Mesothelial cell of epicardium (in vitro differentiated cells): Measurements from ENCODE around the gene MINAR1. TPM values are rescaled to one million over a fixed set of nuclear protein-coding genes. Genes with fewer than 3 reads are reported as not detected.

Experiments used
- DNase-seq, 2 experiments: peaks; one replicate each; pipeline ENCODE4 v3.0.0; 2021; ENCODE audit warnings: low spot score in 2 of 2; ENCODE audit not compliant: unreplicated experiment in 2 of 2
- H3K27ac Mint-ChIP-seq: 2 replicates; pipeline ENCODE4 v1.8.0; 2021; ENCODE audit warnings: mixed read lengths
- H3K27me3 Mint-ChIP-seq: 2 replicates; pipeline ENCODE4 v1.8.0; 2021; ENCODE audit warnings: low read depth, mixed read lengths
- H3K36me3 Mint-ChIP-seq: 2 replicates; pipeline ENCODE4 v1.8.0; 2021; ENCODE audit warnings: mixed read lengths
- H3K4me1 Mint-ChIP-seq: 2 replicates; pipeline ENCODE4 v1.8.0; 2021; ENCODE audit warnings: mixed read lengths
- H3K4me3 Mint-ChIP-seq: 2 replicates; pipeline ENCODE4 v1.8.0; 2021; ENCODE audit warnings: mild to moderate bottlenecking, moderate library complexity, mixed read lengths
- H3K9me3 Mint-ChIP-seq: 2 replicates; pipeline ENCODE4 v1.8.0; 2021; ENCODE audit warnings: mixed read lengths
- CTCF ChIP-seq: fragments of 200-600 bp; sonication (generic); IDR thresholded peaks from one replicate; pipeline ENCODE4 v1.5.0; 2021; ENCODE audit warnings: antibody characterized with exemption; ENCODE audit not compliant: unreplicated experiment
- total RNA-seq: library from RNA; stranded (reverse); gene quantifications from 3 replicates; pipeline ENCODE4 v1.2.1, GENCODE V29; 2021

Gene MINAR1
- total RNA-seq, 1 donor from 2014 or later, result 2.4 TPM

- H3K36me3 Mint-ChIP-seq, result no peaks in the 10 kb centered on the region
- peaks cover 4% of the 10 kb centered on the region for H3K27me3 Mint-ChIP-seq
- H3K4me3 Mint-ChIP-seq, result no peak overlapping the region
- no peaks in the 10 kb centered on the region for H3K9me3 Mint-ChIP-seq
- DNase-seq, result no peak
- no peak overlapping the region for H3K27ac Mint-ChIP-seq
- no peaks in the 10 kb centered on the region for H3K4me1 Mint-ChIP-seq
- TF ChIP-seq CTCF, result no peak
Observed at GRCh38 chr15:79458491-79458890, 26.4 kb downstream of the MINAR1 start.

DNA sequence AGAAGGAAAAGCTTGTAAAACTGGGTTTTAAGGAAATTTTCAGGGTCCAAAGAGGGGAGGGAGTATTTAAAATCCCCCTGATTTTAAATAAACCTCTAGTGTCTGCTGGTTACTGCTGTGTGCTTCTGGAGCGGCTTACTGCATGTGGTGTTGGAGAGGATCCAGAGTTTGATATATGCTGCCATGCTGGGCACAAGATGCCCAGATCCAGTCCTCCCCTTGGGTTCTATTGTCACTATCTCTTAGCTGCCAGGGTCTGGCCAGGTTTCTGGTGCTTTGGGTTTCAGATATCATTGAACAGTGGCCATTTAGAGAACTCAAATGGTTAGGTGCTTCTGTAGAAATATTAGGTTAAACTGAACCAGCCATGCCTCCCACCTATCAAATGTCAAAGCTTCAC lies 27.5 kb downstream of the MINAR1 start:
- H3K9me3 Mint-ChIP-seq, result no peaks in the 10 kb centered on the region
- H3K4me1 Mint-ChIP-seq, result no peaks in the 10 kb centered on the region
- DNase-seq, result no peak
- H3K36me3 Mint-ChIP-seq, result no peaks in the 10 kb centered on the region
- H3K27ac Mint-ChIP-seq, result no peak overlapping the region
- no peak overlapping the region for H3K4me3 Mint-ChIP-seq
- TF ChIP-seq CTCF, result no peak
- H3K27me3 Mint-ChIP-seq, result peaks cover 4% of the 10 kb centered on the region

DNA sequence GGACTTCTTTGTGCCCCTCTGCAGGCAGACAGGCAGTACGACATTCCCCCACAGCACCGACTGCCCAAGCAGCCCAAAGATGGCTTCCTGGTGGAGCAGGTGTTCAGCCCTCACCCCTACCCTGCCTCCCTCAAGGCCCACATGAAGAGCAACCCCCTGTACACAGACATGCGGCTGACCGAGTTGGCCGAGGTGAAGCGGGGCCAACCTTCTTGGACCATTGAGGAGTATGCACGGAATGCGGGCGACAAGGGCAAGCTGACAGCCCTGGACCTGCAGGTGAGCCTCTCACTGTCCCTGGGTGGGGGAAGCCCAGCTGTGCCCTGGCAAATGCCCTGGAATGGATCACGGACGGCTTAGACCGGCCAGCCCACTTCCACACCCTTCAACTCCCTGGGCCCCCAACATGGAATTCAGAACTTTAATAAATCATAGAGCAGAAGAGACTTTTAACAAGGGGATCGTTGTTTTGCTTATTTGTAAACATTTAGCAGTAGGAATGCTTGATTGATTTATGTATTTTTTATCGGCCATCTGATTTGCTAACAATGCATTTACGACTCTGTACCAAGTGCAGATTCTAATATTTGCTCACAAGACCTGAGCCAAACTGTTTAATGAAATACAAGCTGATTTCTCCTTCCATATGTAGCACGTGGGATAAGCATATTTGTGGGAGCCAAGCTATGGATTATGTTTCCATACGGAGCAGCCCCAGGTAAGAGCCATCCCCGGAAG lies 31.1 kb downstream of the MINAR1 start:
- DNase-seq, result no peak
- no peaks in the 10 kb centered on the region for H3K36me3 Mint-ChIP-seq

GRCh38 chr15:79463781-79464270 lies 31.7 kb downstream of the MINAR1 start:
- Mint-ChIP-seq H3K36me3 (no peaks in the 10 kb centered on the region), H3K9me3 (no peaks in the 10 kb centered on the region), H3K27me3 (peaks cover 4% of the 10 kb centered on the region)

More for the DNA sequence above, 31.1 kb downstream of the MINAR1 start:
- Mint-ChIP-seq H3K4me3 (no peak overlapping the region), H3K27me3 (peaks cover 4% of the 10 kb centered on the region), H3K4me1 (no peaks in the 10 kb centered on the region), H3K9me3 (no peaks in the 10 kb centered on the region), H3K27ac (no peak overlapping the region)
- no peak for TF ChIP-seq CTCF

GRCh38 chr15:79466488-79466887 lies 34.4 kb downstream of the MINAR1 start:
- no peak for DNase-seq
- Mint-ChIP-seq H3K27me3 (no peaks in the 10 kb centered on the region), H3K9me3 (no peaks in the 10 kb centered on the region), H3K4me3 (no peak overlapping the region), H3K36me3 (no peaks in the 10 kb centered on the region), H3K27ac (no peak overlapping the region), H3K4me1 (no peaks in the 10 kb centered on the region)
- no peak for TF ChIP-seq CTCF

More at GRCh38 chr15:79463781-79464270, 31.7 kb downstream of the MINAR1 start:
- no peak for TF ChIP-seq CTCF
- no peaks in the 10 kb centered on the region for H3K4me1 Mint-ChIP-seq
- DNase-seq, result no peak
- H3K27ac Mint-ChIP-seq, result no peak overlapping the region
- no peak overlapping the region for H3K4me3 Mint-ChIP-seq
